ENCODE measurements around the gene LMNTD2. TPM values are rescaled to one million over a fixed set of nuclear protein-coding genes. Genes with fewer than 3 reads are reported as not detected.
"Not testable (repeated sequence)": the region's sequence is repeated elsewhere in the genome, so short reads cannot be mapped to it uniquely, and the experiment has no call there.

LMNTD2 gene
- total RNA-seq, 1 experiment from 2014 or later: 18.4 TPM

GRCh38 chr11:529728-530411 lies 30.7 kb downstream of the LMNTD2 start:
- DNase-seq (ENCODE audit: low read depth): no peak
- in situ Hi-C loops (cut with HindIII; ENCODE audit: low pct_unique_long_range_greater_than_20kb, low sequenced_read_pairs): no loop called here

GRCh38 chr11:528815-529727 lies 31.5 kb downstream of the LMNTD2 start:
- DNase-seq (ENCODE audit: low read depth): no peak
- in situ Hi-C loops (cut with HindIII; ENCODE audit: low pct_unique_long_range_greater_than_20kb, low sequenced_read_pairs): no loop called here

- in situ Hi-C loops (cut with HindIII; ENCODE audit: low pct_unique_long_range_greater_than_20kb, low sequenced_read_pairs): no loop called here
- no peak for DNase-seq (ENCODE audit: low read depth)
These were observed 32.2 kb downstream of the LMNTD2 start for GRCh38 chr11:528166-528814.

- in situ Hi-C loops (cut with HindIII; ENCODE audit: low pct_unique_long_range_greater_than_20kb, low sequenced_read_pairs): no loop called here
- no peak for DNase-seq (ENCODE audit: low read depth)
These were observed 34.3 kb downstream of the LMNTD2 start for GRCh38 chr11:526192-526591.

GRCh38 chr11:521177-521688 lies 39.3 kb downstream of the LMNTD2 start:
- in situ Hi-C loops (cut with HindIII; ENCODE audit: low pct_unique_long_range_greater_than_20kb, low sequenced_read_pairs): no loop called here
- DNase-seq (ENCODE audit: low read depth): no peak

- no peak for DNase-seq (ENCODE audit: low read depth)
- in situ Hi-C loops (cut with HindIII; ENCODE audit: low pct_unique_long_range_greater_than_20kb, low sequenced_read_pairs): no loop called here
These were observed 39.9 kb downstream of the LMNTD2 start for GRCh38 chr11:520428-521176.

GRCh38 chr11:518463-519202 lies 41.9 kb downstream of the LMNTD2 start:
- in situ Hi-C loops (cut with HindIII; ENCODE audit: low pct_unique_long_range_greater_than_20kb, low sequenced_read_pairs): no loop called here
- peak; percentile 98 for DNase-seq (ENCODE audit: low read depth)

GRCh38 chr11:516918-517685 lies 43.4 kb downstream of the LMNTD2 start:
- in situ Hi-C loops (cut with HindIII; ENCODE audit: low pct_unique_long_range_greater_than_20kb, low sequenced_read_pairs); DNase-seq (ENCODE audit: low read depth): not testable (repeated sequence)

- DNase-seq (ENCODE audit: low read depth): no peak
- in situ Hi-C loops (cut with HindIII; ENCODE audit: low pct_unique_long_range_greater_than_20kb, low sequenced_read_pairs): no loop called here
These were observed 44.1 kb downstream of the LMNTD2 start for GRCh38 chr11:516400-516799.

GRCh38 chr11:515131-515530 lies 45.4 kb downstream of the LMNTD2 start:
- in situ Hi-C loops (cut with HindIII; ENCODE audit: low pct_unique_long_range_greater_than_20kb, low sequenced_read_pairs): no loop called here
- DNase-seq (ENCODE audit: low read depth): no peak

- in situ Hi-C loops (cut with HindIII; ENCODE audit: low pct_unique_long_range_greater_than_20kb, low sequenced_read_pairs): no loop called here
These were observed 45.9 kb downstream of the LMNTD2 start for GRCh38 chr11:514606-515005.

GRCh38 chr11:512761-513595 lies 47.6 kb downstream of the LMNTD2 start:
- in situ Hi-C loops (cut with HindIII; ENCODE audit: low pct_unique_long_range_greater_than_20kb, low sequenced_read_pairs): no loop called here
- no peak for DNase-seq (ENCODE audit: low read depth)

More at GRCh38 chr11:514606-515005, 45.9 kb downstream of the LMNTD2 start:
- no peak for DNase-seq (ENCODE audit: low read depth)

- no peak for DNase-seq (ENCODE audit: low read depth)
- in situ Hi-C loops (cut with HindIII; ENCODE audit: low pct_unique_long_range_greater_than_20kb, low sequenced_read_pairs): no loop called here
These were observed 51.6 kb downstream of the LMNTD2 start for GRCh38 chr11:508956-509355.

- in situ Hi-C loops (cut with HindIII; ENCODE audit: low pct_unique_long_range_greater_than_20kb, low sequenced_read_pairs): no loop called here
- DNase-seq (ENCODE audit: low read depth): no peak
These were observed 52.6 kb downstream of the LMNTD2 start for GRCh38 chr11:507727-508515.

- no peak for DNase-seq (ENCODE audit: low read depth)
- in situ Hi-C loops (cut with HindIII; ENCODE audit: low pct_unique_long_range_greater_than_20kb, low sequenced_read_pairs): no loop called here
These were observed 53.4 kb downstream of the LMNTD2 start, which contains the start of gene RNH1 for GRCh38 chr11:506995-507726. Gene RNH1, minus strand, starts transcription at chr11:507242. Its CDS starts 5,080 bp downstream, at chr11:502162.

Measured in Caki2 (cell line).